Stimulated activated CD4-positive, alpha-beta T cell treated with anti-CD3 and anti-CD28 coated beads, Interleukin-4, amount 100 ng/mL, for 24 hours (primary cell): Measurements from ENCODE around the gene PRDX1.
"Not testable (repeated sequence)": the region's sequence is repeated elsewhere in the genome, so short reads cannot be mapped to it uniquely, and the experiment has no call there.

ENCODE experiments used
- DNase-seq: peaks from one replicate; pipeline ENCODE4 v3.0.0-alpha.2; 2020

PRDX1 gene

GRCh38 chr1:45535988-45536766 is 14.5 kb upstream of the PRDX1 start:
- DNase-seq = no peak

- no peak for DNase-seq
These were observed 10.2 kb upstream of the PRDX1 start for GRCh38 chr1:45531873-45532272.

DNA sequence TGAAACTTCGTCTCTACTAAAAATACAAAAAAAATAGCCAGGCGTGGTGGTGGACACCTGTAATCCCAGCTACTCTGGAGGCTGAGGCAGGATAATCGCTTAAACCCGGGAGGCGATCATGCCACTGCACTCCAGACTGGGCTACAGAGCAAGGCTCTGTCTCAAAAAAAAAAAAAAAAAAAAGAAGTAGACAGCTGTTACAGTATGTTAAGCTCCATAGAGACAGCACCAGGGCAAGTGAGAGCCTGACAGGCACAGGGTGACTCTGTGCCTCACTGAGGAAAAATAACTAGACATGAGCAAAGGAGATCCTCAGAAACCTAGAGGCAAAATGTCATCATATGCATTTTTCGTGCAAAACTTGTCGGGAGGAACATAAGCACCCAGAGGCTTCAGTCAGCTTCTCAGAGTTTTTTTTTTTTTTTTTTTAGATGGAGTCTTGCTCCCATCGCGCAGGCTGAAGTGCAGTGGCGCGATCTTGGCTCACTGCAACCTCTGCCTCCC is 9.0 kb upstream of the PRDX1 start:
- DNase-seq = no peak

DNA sequence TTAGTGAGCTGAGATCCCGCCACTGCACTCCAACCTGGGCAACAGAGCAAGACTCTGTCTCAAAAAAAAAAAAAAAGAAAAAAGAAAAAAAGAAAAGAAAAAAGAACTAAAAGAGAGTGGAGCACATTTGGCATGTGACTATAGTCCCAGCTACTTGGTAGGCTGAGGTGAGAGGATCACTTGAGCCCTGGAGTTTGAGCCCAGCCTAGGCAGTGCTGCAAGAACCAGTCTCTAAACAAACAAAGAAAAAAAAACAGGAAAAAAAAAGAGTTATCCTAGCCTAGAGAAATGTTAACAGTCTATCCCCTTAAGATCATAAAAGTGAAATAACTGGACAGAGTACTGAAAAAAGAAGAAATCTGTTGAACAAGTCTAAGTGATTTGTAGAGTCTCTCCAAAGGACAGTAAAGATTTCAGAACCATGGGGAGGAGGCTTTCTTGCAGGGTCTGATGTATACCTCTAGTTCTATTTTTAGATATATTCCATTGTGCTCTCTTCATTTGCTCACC is 4.5 kb upstream of the PRDX1 start:
- DNase-seq = no peak

- DNase-seq = not testable (repeated sequence)
These were observed 2.3 kb upstream of the PRDX1 start for GRCh38 chr1:45523975-45524374.

DNA sequence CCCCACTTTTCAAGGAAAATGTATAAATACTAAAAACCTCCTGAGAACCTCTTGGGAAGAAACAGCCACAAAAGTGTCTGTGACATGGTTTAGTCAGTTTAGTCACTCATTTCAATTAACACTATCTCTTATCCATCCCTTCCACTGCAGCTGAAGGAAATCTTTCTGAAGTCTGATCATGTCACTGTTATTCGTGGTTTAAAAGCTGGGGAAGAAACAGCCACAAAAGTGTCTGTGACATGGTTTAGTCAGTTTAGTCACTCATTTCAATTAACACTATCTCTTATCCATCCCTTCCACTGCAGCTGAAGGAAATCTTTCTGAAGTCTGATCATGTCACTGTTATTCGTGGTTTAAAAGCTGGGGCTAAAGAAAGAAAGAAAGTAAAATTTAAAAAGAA is 1.8 kb upstream of the PRDX1 start:
- DNase-seq = not testable (repeated sequence)

GRCh38 chr1:45522324-45523104 is 830 bp upstream of the PRDX1 start:
- DNase-seq = peak; percentile 30

GRCh38 chr1:45519774-45520173 is 1.9 kb downstream of the PRDX1 start:
- DNase-seq = not testable (repeated sequence)

- DNase-seq = no peak
These were observed 2.8 kb downstream of the PRDX1 start for GRCh38 chr1:45518910-45519309.

DNA sequence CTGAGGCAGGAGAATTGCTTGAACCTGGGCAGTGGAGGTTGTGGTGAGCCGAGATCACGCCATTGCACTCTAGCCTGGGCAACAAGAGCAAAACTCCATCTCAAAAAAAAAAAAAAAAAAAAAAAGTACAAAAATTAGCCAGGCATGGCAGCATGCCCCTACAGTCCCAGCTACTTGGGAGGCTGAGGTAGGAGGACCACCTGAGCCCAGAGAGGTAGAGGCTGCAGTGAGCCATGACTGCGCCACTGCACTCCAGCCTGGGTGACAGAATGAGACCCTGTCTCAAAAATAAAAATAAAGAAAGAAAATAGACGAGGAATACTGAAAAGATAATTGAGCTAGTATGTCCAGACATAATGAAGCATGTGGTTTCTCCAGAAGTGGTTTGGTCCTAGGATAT is 3.3 kb downstream of the PRDX1 start:
- not testable (repeated sequence) for DNase-seq

- no peak for DNase-seq
These were observed 5.2 kb downstream of the PRDX1 start for GRCh38 chr1:45516465-45516864.

DNA sequence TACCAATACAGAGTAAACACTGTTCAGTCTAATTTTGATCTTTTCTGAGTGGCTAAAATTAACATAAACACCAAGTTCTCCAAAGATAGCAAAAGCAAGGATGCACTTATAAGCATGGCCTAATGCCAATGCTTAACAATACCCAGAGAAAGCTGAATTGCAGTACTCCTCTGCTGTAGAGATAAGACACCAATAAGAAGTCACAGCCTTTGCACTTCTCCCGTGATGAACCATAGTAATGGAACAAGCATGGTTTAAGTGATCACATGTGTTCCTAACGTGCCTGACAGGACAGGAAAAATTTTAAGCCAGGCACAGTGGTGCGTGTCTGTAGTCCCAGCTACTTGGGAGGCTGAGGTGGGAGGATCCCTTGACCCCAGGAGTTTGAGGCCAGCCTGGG is 5.6 kb downstream of the PRDX1 start:
- no peak for DNase-seq

- DNase-seq = not testable (repeated sequence)
These were observed 8.0 kb downstream of the PRDX1 start for GRCh38 chr1:45513532-45514260.

- peak; percentile 64 for DNase-seq
These were observed 9.0 kb downstream of the PRDX1 start for GRCh38 chr1:45512641-45513054.

DNA sequence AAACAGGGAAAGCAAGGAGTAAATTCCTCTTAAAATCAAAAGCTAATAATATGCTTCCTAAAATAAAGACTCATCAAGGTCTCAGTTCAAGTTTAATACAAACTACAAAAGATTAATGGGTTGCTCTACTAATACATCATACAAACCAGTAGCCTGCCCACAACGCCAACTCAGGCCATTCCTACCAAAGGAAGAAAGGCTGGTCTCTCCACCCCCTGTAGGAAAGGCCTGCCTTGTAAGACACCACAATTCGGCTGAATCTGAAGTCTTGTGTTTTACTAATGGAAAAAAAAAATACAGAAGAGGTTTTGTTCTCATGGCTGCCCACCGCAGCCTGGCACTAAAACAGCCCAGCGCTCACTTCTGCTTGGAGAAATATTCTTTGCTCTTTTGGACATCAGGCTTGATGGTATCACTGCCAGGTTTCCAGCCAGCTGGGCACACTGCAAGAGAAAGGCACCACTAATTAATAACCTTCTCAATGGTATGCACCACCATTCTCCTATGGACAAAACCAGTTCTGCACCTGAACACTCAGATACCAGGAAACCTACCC is 10.6 kb downstream of the PRDX1 start:
- DNase-seq = no peak

DNA sequence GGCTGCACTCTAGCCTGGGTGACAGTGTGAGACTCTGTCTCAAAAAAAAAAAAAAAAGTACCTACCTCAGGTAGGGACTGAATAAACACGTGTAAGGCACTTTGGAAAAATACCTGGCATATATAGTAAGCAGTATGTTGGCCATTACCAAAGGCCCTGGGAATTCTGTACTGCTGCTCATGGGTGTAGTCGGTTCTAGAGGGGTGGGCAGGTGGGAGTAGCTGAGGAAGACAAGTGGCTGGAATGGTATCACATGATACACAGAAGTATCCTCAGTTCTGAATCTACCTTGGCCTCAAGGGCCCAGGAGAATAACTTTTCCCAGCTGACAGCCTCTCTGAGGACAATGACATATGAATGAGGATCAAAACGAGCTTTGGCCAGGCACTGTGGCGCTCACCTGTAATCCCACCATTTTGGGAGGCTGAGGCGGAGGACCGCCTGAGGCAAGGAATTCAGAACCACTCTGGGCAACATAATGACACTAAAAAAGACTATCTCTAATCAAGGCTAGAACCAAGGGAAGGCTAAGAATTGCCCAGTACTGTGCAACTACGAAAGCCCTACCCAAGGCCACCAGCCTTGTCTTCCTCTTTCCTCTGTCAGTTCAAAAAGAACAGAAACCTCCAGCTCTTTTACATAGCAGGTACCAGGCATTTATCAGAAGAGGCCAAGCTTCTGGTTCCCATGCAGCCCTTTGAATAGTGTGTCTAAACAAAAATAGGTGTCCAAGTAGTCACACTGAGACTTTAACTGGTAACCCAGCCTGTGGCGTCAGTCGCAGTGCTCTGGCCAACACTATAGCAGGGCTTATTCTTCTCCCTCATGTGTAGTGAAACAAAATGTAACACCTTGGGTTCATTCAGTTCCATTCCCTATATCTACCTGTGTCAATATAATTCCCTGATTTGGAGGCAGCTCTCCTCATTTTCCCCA is 11.4 kb downstream of the PRDX1 start:
- DNase-seq = no peak

- DNase-seq = no peak
These were observed 13.2 kb downstream of the PRDX1 start for GRCh38 chr1:45508295-45509151.

DNA sequence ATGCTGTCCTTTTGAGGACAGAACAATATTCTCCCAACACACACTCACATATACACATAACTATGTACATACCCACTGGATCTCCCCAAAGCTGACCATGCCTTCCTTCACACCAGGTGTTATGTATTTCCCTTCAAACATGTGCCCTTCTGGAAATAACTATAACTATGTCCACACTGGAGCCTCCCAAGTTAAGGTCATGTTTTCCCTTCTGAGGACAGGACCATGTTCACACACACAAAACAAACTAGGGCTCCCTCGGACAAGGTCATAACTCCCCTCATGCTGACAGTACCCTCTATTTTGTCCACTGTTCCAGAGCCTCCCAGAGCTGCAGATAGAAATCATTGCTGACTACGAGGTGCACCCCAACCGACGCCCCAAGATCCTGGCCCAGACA is 13.8 kb downstream of the PRDX1 start:
- DNase-seq = no peak

GRCh38 chr1:45507195-45507594 is 14.5 kb downstream of the PRDX1 start:
- DNase-seq = no peak
